Testis (tissue), 2 donors: ENCODE results near the gene LRP1B.

ENCODE experiments used
- CTCF ChIP-seq, 3 experiments: fragments of 450-650 bp in 2 of 3; fragments of 200-600 bp in 1 of 3; sonication (generic) in 1 of 3; IDR thresholded peaks; one replicate each; pipeline ENCODE4 v1.5.1; 2016 to 2019; ENCODE audit warnings: antibody characterized with exemption in 3 of 3, mild to moderate bottlenecking in 2 of 3, moderate library complexity in 1 of 3
- POLR2A ChIP-seq: fragments of 450-650 bp; IDR thresholded peaks from one replicate; pipeline ENCODE4 v1.6.1; 2017; ENCODE audit warnings: antibody characterized with exemption, mild to moderate bottlenecking, moderate library complexity

GRCh38 chr2:141475801-141476200 is 655.0 kb downstream of the LRP1B start:
- no peak for TF ChIP-seq CTCF (IDR thresholded peaks at IDR 0.05)
- TF ChIP-seq POLR2A = no peak
